HepG2 (cell line): ENCODE measurements around the gene KIF3C. TPM values are rescaled to one million over a fixed set of nuclear protein-coding genes. Genes with fewer than 3 reads are reported as not detected.
A peak's percentile ranks its signal among the peaks of the same experiment; 100 is the strongest.

ENCODE experiments used
- EZH2 ChIP-seq: conservative IDR thresholded peaks from 2 replicates; pipeline ENCODE4 v1.6.1; 2012; ENCODE audit warnings: mild to moderate bottlenecking, low read depth, low read length, moderate library complexity
- GTF2F1 ChIP-seq: fragments of 150-350 bp; IDR thresholded peaks from 2 replicates; pipeline ENCODE4 v1.6.1; 2014; ENCODE audit warnings: low read length
- GZF1 ChIP-seq: sonication (generic); formaldehyde crosslinking; IDR thresholded peaks from 2 replicates; pipeline ENCODE4 v1.5.1; 2020; ENCODE audit warnings: mild to moderate bottlenecking, missing genetic modification reagents
- HOXD1 ChIP-seq: sonication (generic); formaldehyde crosslinking; IDR thresholded peaks from 2 replicates; pipeline ENCODE4 v1.5.0; 2020; ENCODE audit warnings: missing genetic modification reagents
- MLLT10 ChIP-seq: sonication (generic); formaldehyde crosslinking; IDR thresholded peaks from 2 replicates; pipeline ENCODE4 v1.4.0; 2020; ENCODE audit warnings: missing genetic modification reagents
- SKI ChIP-seq: fragments of 450-650 bp; IDR thresholded peaks from one replicate; pipeline ENCODE4 v1.6.1; 2018; ENCODE audit warnings: mild to moderate bottlenecking; ENCODE audit not compliant: partially characterized antibody
- SUZ12 ChIP-seq: fragments of 150-350 bp; IDR thresholded peaks from 2 replicates; pipeline ENCODE4 v1.6.1; 2014; ENCODE audit warnings: low read depth, low read length
- TBL1XR1 ChIP-seq: fragments of 150-350 bp; IDR thresholded peaks from 2 replicates; pipeline ENCODE4 v1.6.1; 2014; ENCODE audit warnings: borderline replicate concordance, low read length; ENCODE audit not compliant: partially characterized antibody
- ZNF3 ChIP-seq: IDR thresholded peaks from 2 replicates; pipeline ENCODE4 v1.7.0; 2017; ENCODE audit warnings: inconsistent platforms
- ZNF496 ChIP-seq: sonication (generic); formaldehyde crosslinking; IDR thresholded peaks from 2 replicates; pipeline ENCODE4 v1.8.1; 2023; ENCODE audit warnings: mild to moderate bottlenecking, moderate library complexity, missing genetic modification reagents; ENCODE audit not compliant: insufficient replicate concordance
- ZNF558 ChIP-seq: sonication (generic); formaldehyde crosslinking; IDR thresholded peaks from 2 replicates; pipeline ENCODE4 v1.9.0; 2022; ENCODE audit warnings: mild to moderate bottlenecking, missing genetic modification reagents, borderline replicate concordance
- ZNF879 ChIP-seq: sonication (generic); formaldehyde crosslinking; IDR thresholded peaks from 2 replicates; pipeline ENCODE4 v1.8.1; 2023; ENCODE audit warnings: missing genetic modification reagents
- polyA plus RNA-seq, 8 experiments: library from polyadenylated mRNA; depleted of rRNA in 3 of 8; stranded (reverse) in 7 of 8; unstranded in 1 of 8; fragments of >200 nt; fragmentation: Illumina TruSeq in 4 of 8; extraction: Trizol in 4 of 8; gene quantifications; 2 replicates each; pipeline versions ENCODE4 v1.2.1 to v1.2.3, GENCODE V29; 2011 to 2016; ENCODE audit warnings: low read depth in 4 of 8, missing spikeins in 1 of 8, mixed read lengths in 1 of 8; ENCODE audit not compliant: insufficient read depth in 1 of 8
- total RNA-seq, 5 experiments: library from RNA; depleted of rRNA; stranded (reverse); fragments of >200 nt; fragmentation: Illumina TruSeq; extraction: Trizol; gene quantifications; 2 replicates each; pipeline ENCODE4 v1.2.3, GENCODE V29; 2016; ENCODE audit warnings: low read depth in 1 of 5
- TF ChIP-seq, protein P1 (sequence below), 2 experiments: sonication (generic) in 1 of 2; formaldehyde crosslinking in 1 of 2; IDR thresholded peaks; 2 replicates each; pipeline versions ENCODE4 v1.6.1 to v1.9.0; 2014 to 2022; ENCODE audit warnings: antibody characterized with exemption in 1 of 2, borderline replicate concordance in 1 of 2, inconsistent platforms in 1 of 2, low read depth in 1 of 2, missing genetic modification reagents in 1 of 2
- TF ChIP-seq, protein P2 (sequence below): fragments of 450-650 bp; IDR thresholded peaks from 2 replicates; pipeline ENCODE4 v1.6.1; 2017
- TF ChIP-seq, protein P3 (sequence below): sonication (generic); formaldehyde crosslinking; IDR thresholded peaks from 2 replicates; pipeline ENCODE4 v1.4.0; 2020; ENCODE audit warnings: missing genetic modification reagents
- TF ChIP-seq, protein P4 (sequence below): sonication (generic); formaldehyde crosslinking; IDR thresholded peaks from 2 replicates; pipeline ENCODE4 v1.5.0; 2020; ENCODE audit warnings: mild to moderate bottlenecking, missing genetic modification reagents

Gene KIF3C
- total and polyA plus RNA-seq, 2 of the 13 experiments (the other 11 are each of a cell fraction or from before 2014, with no cell fraction given) = 3.6 to 4.9 TPM

DNA sequence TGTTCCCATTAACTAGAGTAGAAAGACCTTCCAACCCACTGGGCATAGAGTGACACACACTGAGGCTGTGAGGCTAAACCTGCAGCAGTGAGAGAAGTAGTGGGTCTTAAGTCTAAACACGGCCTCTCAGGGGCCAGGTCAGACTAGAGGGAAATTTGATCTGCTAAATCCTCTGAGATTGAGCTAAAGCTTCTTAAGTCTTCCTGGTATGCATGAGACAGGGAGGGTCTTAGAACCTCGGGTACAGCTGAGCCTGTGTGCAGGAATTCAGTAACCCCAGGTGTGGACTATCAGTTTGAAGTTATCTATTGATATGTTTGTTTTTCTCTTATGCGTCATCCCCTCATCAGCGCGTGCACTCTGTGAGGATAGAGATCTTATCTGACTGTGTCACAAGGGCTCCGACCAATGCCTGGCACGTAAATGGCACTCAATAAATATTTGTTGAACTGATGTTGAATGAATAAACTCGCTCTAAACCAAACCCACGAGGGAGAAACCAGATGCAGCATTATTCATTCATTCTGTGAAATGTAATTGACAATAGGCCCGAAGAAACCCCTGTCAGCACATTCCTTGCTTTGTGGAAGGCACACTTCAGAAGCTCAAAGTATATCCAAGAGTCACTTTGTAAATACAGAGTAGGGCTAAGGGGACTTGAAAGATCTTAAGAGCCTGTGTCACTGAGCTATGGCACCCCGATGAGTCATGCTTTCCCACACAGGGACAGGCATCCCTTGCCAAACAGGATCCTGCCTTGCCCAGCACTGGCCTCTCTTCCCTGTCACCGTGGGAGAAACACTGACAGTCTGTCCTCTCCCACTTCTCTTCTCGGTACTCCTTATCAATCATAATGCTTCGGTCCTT, 29.9 kb upstream of the KIF3C start (continued):
- TF ChIP-seq, protein P1, sequence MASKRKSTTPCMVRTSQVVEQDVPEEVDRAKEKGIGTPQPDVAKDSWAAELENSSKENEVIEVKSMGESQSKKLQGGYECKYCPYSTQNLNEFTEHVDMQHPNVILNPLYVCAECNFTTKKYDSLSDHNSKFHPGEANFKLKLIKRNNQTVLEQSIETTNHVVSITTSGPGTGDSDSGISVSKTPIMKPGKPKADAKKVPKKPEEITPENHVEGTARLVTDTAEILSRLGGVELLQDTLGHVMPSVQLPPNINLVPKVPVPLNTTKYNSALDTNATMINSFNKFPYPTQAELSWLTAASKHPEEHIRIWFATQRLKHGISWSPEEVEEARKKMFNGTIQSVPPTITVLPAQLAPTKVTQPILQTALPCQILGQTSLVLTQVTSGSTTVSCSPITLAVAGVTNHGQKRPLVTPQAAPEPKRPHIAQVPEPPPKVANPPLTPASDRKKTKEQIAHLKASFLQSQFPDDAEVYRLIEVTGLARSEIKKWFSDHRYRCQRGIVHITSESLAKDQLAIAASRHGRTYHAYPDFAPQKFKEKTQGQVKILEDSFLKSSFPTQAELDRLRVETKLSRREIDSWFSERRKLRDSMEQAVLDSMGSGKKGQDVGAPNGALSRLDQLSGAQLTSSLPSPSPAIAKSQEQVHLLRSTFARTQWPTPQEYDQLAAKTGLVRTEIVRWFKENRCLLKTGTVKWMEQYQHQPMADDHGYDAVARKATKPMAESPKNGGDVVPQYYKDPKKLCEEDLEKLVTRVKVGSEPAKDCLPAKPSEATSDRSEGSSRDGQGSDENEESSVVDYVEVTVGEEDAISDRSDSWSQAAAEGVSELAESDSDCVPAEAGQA (IDR thresholded peaks at IDR 0.05; ENCODE audit: low read depth) = peak; percentile 65
- TF ChIP-seq, protein P1 (CRISPR knock-in tag; IDR thresholded peaks at IDR 0.05; ENCODE audit: borderline replicate concordance) = no peak
- no peak for TF ChIP-seq SKI
- TF ChIP-seq, protein P2, sequence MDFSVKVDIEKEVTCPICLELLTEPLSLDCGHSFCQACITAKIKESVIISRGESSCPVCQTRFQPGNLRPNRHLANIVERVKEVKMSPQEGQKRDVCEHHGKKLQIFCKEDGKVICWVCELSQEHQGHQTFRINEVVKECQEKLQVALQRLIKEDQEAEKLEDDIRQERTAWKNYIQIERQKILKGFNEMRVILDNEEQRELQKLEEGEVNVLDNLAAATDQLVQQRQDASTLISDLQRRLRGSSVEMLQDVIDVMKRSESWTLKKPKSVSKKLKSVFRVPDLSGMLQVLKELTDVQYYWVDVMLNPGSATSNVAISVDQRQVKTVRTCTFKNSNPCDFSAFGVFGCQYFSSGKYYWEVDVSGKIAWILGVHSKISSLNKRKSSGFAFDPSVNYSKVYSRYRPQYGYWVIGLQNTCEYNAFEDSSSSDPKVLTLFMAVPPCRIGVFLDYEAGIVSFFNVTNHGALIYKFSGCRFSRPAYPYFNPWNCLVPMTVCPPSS = no peak
- no peak for TF ChIP-seq SUZ12
- no peak for TF ChIP-seq MLLT10 (CRISPR knock-in tag)
- no peak for TF ChIP-seq ZNF558 (CRISPR knock-in tag)
- no peak for TF ChIP-seq ZNF879 (CRISPR knock-in tag)
- TF ChIP-seq, protein P3, sequence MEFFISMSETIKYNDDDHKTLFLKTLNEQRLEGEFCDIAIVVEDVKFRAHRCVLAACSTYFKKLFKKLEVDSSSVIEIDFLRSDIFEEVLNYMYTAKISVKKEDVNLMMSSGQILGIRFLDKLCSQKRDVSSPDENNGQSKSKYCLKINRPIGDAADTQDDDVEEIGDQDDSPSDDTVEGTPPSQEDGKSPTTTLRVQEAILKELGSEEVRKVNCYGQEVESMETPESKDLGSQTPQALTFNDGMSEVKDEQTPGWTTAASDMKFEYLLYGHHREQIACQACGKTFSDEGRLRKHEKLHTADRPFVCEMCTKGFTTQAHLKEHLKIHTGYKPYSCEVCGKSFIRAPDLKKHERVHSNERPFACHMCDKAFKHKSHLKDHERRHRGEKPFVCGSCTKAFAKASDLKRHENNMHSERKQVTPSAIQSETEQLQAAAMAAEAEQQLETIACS = no peak
- 0 out of 2 replicates have a peak, but pooled peaks have one; percentile 54 for TF ChIP-seq ZNF3 (CRISPR knock-in tag)
- no peak for TF ChIP-seq TBL1XR1
- TF ChIP-seq, protein P4, sequence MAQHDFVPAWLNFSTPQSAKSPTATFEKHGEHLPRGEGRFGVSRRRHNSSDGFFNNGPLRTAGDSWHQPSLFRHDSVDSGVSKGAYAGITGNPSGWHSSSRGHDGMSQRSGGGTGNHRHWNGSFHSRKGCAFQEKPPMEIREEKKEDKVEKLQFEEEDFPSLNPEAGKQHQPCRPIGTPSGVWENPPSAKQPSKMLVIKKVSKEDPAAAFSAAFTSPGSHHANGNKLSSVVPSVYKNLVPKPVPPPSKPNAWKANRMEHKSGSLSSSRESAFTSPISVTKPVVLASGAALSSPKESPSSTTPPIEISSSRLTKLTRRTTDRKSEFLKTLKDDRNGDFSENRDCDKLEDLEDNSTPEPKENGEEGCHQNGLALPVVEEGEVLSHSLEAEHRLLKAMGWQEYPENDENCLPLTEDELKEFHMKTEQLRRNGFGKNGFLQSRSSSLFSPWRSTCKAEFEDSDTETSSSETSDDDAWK (CRISPR knock-in tag) = no peak
- no peak for TF ChIP-seq GZF1 (CRISPR knock-in tag)
- TF ChIP-seq HOXD1 (CRISPR knock-in tag) = no peak
- no peak for TF ChIP-seq ZNF496 (CRISPR knock-in tag)
- TF ChIP-seq GTF2F1 = no peak
- no peak for TF ChIP-seq EZH2
